IPS-11a (cell line): ENCODE results near the gene WWC2.

ENCODE experiments used
- H3K4me3 ChIP-seq: one replicate; pipeline ENCODE4 v1.5.1; 2013; ENCODE audit warnings: low read depth, low read length, control low read depth

The WWC2 gene

GRCh38 chr4:183348706-183349659 lies 249.9 kb downstream of the WWC2 start:
- H3K4me3 ChIP-seq: no peak overlapping the region

GRCh38 chr4:183349673-183350072 lies 250.6 kb downstream of the WWC2 start:
- H3K4me3 ChIP-seq: no peak overlapping the region

- no peak overlapping the region for H3K4me3 ChIP-seq
These were observed 251.4 kb downstream of the WWC2 start for GRCh38 chr4:183350317-183351071.

GRCh38 chr4:183352546-183352945 lies 253.5 kb downstream of the WWC2 start:
- no peak overlapping the region for H3K4me3 ChIP-seq

- no peak overlapping the region for H3K4me3 ChIP-seq
These were observed 254.5 kb downstream of the WWC2 start for GRCh38 chr4:183353557-183353956.

- H3K4me3 ChIP-seq: no peak overlapping the region
These were observed 255.2 kb downstream of the WWC2 start for GRCh38 chr4:183354219-183354618.

GRCh38 chr4:183355405-183355804 lies 256.3 kb downstream of the WWC2 start:
- H3K4me3 ChIP-seq: no peak overlapping the region

GRCh38 chr4:183356173-183356830 lies 257.2 kb downstream of the WWC2 start:
- no peak overlapping the region for H3K4me3 ChIP-seq

- no peak overlapping the region for H3K4me3 ChIP-seq
These were observed 258.0 kb downstream of the WWC2 start for GRCh38 chr4:183356931-183357675.

GRCh38 chr4:183358215-183358755 lies 259.2 kb downstream of the WWC2 start:
- H3K4me3 ChIP-seq: no peak overlapping the region

- no peak overlapping the region for H3K4me3 ChIP-seq
These were observed 261.3 kb downstream of the WWC2 start for GRCh38 chr4:183360161-183360919.

- H3K4me3 ChIP-seq: no peak overlapping the region
These were observed 263.0 kb downstream of the WWC2 start for GRCh38 chr4:183362036-183362435.

GRCh38 chr4:183362916-183363542 lies 264.0 kb downstream of the WWC2 start:
- no peak overlapping the region for H3K4me3 ChIP-seq

GRCh38 chr4:183364025-183364424 lies 265.0 kb downstream of the WWC2 start:
- no peak overlapping the region for H3K4me3 ChIP-seq

- no peak overlapping the region for H3K4me3 ChIP-seq
These were observed 267.3 kb downstream of the WWC2 start for GRCh38 chr4:183366206-183366835.

GRCh38 chr4:183369073-183369472 lies 270.0 kb downstream of the WWC2 start:
- no peak overlapping the region for H3K4me3 ChIP-seq
